TTC549 (cell line): Measurements from ENCODE around the gene ADD3.
A peak's percentile ranks its signal among the peaks of the same experiment; 100 is the strongest.

Experiments used
- FAIRE-seq: peaks from 2 replicates; lab custom pipeline; 2012; peaks lifted over from hg19 to GRCh38; lab: Jason Lieb, UNC

The ADD3 gene

GRCh38 chr10:110007701-110008517 is at the start of gene ADD3:
Gene ADD3, plus strand, starts transcription at chr10:110007984. Its CDS starts 92,670 bp downstream, at chr10:110100654.
- no peak for FAIRE-seq

- FAIRE-seq, result no peak
Measured at GRCh38 chr10:109958059-109958458, 49.7 kb upstream of the ADD3 start.

GRCh38 chr10:109959259-109960145 is 48.3 kb upstream of the ADD3 start:
- FAIRE-seq, result no peak

DNA sequence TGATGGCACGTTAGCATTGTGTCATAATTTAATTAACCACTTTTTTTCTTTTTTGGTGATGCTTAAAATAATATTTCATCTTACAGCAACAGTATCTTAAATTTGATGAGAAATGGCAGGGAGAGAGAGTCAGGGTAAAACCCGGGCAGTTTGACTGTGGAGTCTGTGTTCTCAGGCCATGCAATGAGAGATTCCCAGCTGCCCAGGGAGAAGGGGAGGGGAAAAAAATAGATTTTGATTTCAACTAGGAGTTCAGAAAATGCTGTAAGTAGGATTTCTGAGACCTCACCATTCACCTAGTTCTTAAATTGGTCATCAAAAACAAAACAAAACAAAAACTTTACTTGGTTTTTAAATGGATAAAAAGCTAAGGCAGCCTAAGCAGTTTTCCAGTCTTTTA is 47.1 kb upstream of the ADD3 start:
- FAIRE-seq, result no peak

DNA sequence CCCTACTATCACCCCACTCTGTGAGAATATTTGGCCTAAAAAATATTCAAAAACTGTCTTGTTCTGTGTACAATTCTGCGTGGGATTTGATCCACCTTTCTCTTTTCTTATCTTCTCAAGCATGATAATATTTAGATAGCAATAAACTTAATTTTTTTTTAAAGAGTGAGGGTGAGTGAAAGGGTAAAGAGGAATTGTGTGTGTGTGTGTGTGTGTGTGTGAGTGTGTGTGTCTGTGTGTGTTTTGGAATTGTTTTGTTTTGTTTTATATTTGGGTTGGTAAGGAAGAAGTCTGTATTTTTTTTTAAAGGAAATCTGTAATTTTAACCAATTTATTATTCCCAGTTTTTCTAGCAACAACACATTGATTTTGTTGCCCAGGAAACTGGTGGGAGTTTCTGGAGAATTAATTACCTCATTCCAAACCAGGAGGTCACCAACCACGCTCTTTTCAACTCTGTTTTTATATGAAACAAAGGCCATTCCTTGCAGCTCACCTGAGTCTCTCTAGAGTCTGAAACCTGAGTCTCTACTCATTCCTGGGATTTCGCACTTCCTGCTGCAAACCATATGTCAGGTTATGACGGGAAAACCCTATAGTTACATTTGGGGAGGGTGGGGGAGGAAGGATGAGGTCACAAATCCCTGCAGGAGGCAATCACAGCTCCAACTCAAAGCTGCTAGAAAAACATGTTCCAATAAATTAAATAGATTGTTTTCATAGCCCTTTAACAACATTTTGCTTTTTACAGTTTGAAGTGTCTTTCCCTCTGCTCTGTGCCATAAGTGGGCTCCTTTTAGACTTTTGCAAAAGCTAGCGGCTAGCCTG is 46.4 kb upstream of the ADD3 start:
- FAIRE-seq, result no peak

- no peak for FAIRE-seq
Measured at GRCh38 chr10:109962247-109962646, 45.5 kb upstream of the ADD3 start.

GRCh38 chr10:109963439-109963838 is 44.3 kb upstream of the ADD3 start:
- FAIRE-seq, result no peak

DNA sequence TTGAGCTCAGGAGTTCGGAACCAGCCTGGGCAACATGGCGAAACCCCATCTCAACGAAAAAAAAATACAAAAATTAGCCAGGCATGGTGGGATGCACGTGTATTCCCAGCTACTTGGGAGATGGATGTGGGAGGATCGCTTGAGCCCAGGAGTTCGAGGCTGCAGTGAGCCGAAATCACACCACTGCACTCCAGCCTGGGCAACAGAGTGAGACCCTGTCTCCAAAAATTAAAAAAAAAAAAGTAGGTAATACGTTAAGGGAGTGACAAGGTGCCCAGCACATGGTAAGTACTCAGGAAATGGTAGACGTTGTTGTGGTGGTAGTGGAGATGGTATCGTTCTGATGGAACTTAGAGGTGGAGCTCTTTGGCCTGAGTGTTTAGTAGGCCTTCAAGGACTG is 43.5 kb upstream of the ADD3 start:
- FAIRE-seq, result no peak

GRCh38 chr10:109966961-109967738 is 40.6 kb upstream of the ADD3 start:
- FAIRE-seq, result peak; percentile 99

DNA sequence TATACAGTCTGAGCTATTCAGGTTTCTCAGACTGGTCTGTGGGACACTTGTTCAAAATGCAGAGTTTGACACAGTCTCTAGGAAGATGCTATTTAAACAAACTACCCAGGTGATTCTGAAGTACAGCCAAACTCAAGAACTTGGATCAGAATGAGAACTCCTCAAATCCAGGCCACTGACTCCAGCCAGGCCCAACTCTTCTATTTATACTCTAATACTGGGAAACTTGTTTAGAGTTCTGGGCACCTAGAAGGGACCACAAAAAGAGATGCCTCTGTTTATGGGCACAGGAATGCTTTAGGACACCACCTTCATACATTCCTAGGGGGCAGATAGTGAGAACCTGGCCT is 40.1 kb upstream of the ADD3 start:
- FAIRE-seq, result no peak

DNA sequence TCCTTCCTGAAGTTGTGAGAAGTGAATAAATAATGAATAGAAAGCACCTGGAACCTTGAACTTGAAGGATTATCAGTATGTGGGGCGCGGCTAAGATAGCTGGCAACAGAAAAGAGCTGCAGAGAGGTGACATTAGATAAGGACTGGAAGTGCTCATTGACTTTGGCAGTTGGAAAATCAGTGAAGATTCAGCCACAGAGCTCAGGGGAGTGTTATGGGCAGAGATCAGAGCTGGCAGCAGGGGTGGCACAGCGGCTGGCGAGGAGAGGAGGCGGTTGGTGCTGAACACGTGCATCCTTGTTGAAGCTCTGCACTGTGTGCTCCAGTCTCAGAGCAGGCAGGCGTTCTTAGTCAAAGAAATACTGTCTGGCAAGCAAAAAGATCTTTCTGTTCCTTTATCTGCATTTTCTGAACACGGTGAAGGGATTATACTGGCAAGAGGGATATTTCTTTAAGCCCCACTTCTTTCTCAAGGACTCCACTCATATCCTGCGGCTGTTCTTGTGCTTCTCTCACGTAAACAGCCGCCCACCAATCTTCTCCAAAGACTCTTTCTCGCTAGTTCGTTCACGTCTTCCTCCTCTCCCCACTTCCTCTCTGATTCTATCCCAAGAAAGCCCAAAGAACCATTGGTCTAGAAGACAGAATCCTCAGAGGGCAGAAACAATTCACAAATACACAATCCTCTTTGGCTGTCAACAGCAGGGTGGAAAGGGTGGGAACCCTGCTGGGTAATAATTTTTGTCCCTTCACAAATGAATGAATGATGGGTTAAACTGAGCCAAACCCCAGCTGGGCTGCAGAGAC is 38.6 kb upstream of the ADD3 start:
- FAIRE-seq, result peak; percentile 99

GRCh38 chr10:109969760-109970346 is 37.9 kb upstream of the ADD3 start:
- no peak for FAIRE-seq

- FAIRE-seq, result no peak
Measured at GRCh38 chr10:109971634-109972033, 36.1 kb upstream of the ADD3 start.

DNA sequence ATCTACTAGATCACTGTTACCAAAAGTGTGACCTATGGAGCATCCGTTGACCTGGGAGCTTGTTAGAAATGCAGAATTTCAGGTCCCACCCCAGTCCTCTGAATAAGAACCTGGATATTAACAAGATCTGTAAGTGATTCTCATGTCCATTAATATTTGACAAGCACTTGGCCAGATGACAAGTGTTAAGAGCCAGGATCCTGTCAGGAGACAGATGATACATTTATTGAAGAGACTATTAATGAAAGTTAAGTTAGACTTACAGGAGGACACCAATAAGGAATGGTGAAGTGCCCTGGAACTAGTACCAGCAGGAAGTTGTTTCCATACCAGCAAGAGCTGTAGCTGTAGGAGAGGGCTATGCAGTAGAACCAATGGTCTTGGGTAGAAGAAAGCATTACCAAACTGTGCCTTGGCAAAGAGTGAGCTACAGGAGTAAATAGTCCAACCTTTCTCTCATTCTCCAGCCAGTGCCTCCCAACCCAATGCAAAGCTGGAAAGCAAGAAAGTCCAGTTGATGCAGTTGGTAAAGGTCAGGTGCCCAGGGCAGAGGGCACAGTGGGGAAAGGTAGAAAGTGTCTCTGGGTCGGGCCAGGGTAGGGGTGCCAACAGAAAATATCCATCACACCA is 35.3 kb upstream of the ADD3 start:
- FAIRE-seq, result no peak

- no peak for FAIRE-seq
Measured at GRCh38 chr10:109973326-109973829, 34.4 kb upstream of the ADD3 start.

- no peak for FAIRE-seq
Measured at GRCh38 chr10:109974504-109975191, 33.1 kb upstream of the ADD3 start.

- FAIRE-seq, result no peak
Measured at GRCh38 chr10:109975244-109976190, 32.3 kb upstream of the ADD3 start.

- FAIRE-seq, result peak; percentile 80
Measured at GRCh38 chr10:109976681-109977080, 31.1 kb upstream of the ADD3 start.
